Measurements from ENCODE around the gene WFDC6.

The WFDC6 gene

DNA sequence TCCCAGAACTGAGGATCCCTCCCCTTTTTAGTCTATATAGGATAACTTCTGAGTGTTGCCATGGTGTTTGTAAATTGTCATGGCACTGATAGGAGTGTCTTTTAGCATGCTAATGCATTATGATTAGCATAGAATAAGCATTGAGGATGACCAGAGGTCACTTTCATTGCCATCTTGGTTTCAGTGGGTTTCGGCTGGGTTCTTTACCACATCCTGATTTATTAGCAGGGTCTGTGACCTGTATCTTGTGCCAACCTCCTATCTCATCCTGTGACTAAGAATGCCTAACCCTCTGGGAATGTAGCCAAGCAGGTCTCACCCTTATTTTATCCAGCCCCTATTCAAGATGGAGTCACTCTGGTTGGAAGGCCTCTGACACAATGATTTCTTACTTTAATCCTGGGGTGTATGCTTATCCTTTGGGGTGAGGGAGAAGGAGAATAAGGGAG, 50.2 kb downstream of the WFDC6 start:
- TF ChIP-seq, protein P1, sequence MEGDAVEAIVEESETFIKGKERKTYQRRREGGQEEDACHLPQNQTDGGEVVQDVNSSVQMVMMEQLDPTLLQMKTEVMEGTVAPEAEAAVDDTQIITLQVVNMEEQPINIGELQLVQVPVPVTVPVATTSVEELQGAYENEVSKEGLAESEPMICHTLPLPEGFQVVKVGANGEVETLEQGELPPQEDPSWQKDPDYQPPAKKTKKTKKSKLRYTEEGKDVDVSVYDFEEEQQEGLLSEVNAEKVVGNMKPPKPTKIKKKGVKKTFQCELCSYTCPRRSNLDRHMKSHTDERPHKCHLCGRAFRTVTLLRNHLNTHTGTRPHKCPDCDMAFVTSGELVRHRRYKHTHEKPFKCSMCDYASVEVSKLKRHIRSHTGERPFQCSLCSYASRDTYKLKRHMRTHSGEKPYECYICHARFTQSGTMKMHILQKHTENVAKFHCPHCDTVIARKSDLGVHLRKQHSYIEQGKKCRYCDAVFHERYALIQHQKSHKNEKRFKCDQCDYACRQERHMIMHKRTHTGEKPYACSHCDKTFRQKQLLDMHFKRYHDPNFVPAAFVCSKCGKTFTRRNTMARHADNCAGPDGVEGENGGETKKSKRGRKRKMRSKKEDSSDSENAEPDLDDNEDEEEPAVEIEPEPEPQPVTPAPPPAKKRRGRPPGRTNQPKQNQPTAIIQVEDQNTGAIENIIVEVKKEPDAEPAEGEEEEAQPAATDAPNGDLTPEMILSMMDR (IDR thresholded peaks at IDR 0.05; ENCODE audit: low read depth, low read length): no peak
- DNase-seq (ENCODE audit: extremely low read depth, low read depth): no peak

DNA sequence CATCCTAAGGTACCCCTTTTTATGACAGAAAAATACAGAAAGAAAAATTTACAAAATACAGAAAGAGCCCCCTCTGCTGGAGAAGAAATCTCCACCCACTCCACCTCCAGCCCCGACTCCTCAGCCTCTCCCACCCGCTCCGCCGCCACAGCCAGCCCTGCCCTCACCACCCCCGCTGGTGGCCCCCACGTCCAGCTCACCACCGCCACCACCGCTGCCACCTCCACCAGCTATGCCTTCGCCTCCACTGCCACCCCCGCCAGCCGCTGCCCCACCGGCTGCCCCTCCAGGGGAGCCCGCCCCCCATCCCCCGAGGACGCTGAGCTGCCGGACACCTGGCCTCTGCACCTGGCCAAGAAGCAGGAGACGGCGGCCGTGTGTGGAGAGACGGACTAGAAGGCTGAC, 52.0 kb downstream of the WFDC6 start:
- TF ChIP-seq, protein P1 (IDR thresholded peaks at IDR 0.05; ENCODE audit: low read depth, low read length): no peak; the same call in 1 of the 2 replicates
- DNase-seq (ENCODE audit: extremely low read depth, low read depth): no peak

DNA sequence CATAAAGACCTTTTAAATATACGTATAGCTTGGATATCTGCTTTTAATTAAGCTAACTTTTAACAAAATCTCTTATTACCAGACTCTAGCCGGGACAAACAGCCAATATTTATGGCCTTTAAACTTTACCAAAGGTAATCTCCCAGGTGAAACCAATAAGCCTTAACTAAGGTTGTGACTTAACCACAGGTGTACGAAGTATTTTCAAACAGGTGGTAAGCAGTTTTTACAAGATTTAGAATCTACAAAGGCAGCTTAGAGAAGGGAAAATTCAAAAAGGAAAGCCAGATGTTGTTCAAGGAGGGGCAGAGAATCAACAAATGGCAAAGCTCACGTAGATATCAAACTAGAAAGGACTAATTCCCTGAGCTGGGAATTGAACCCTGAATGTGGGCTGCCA, 53.9 kb downstream of the WFDC6 start:
- DNase-seq (ENCODE audit: extremely low read depth, low read depth): no peak
- TF ChIP-seq, protein P1 (IDR thresholded peaks at IDR 0.05; ENCODE audit: low read depth, low read length): no peak

DNA sequence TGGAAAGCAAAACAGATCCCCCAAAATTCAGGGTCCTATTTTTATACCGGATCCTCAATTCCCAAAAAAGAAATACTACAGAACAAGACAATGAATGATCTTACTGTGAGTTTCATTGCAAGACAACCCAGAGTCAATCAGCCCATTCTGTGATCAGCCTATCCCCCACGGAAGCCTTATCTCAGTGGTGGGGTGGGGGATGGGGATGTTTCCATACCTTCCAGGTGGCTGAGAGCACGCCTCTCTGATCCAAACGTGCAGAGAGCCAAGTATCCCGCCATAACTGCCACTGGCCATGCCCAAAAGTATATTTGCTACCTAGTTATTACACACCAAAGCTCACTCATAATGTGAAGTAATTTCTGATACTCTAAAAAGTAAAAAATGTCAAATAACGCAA, 54.6 kb downstream of the WFDC6 start:
- DNase-seq (ENCODE audit: extremely low read depth, low read depth): no peak
- TF ChIP-seq, protein P1 (IDR thresholded peaks at IDR 0.05; ENCODE audit: low read depth, low read length): no peak

Data from AG09319 (cell line).